Motor neuron (in vitro differentiated cells): ENCODE measurements around the gene SSX4B. TPM values are rescaled to one million over a fixed set of nuclear protein-coding genes. Genes with fewer than 3 reads are reported as not detected.
A peak's percentile ranks its signal among the peaks of the same experiment; 100 is the strongest.
"Not testable (repeated sequence)": the region's sequence is repeated elsewhere in the genome, so short reads cannot be mapped to it uniquely, and the experiment has no call there.

Experiments
- ATAC-seq, 8 experiments: fragments of 200-7000 bp; cut with Tn5 transposase; replicated peaks in 6 of 8; 2 replicates each; pipeline ENCODE4 v1.8.0; 2021; ENCODE audit warnings: mild to moderate bottlenecking in 8 of 8, moderate library complexity in 8 of 8
- H3K27ac ChIP-seq, 2 donors: fragments of 250-450 bp; sonication (Bioruptor Pico); 2 replicates each; pipeline ENCODE4 v1.9.0; 2021; ENCODE audit warnings: antibody characterized with exemption in 2 of 2, mild to moderate bottlenecking in 2 of 2, moderate library complexity in 1 of 2
- H3K4me1 ChIP-seq, 2 donors: fragments of 250-450 bp; sonication (Bioruptor Pico); replicated peaks in 1 of 2; 2 replicates each; pipeline ENCODE4 v1.6.1; 2021; ENCODE audit warnings: antibody characterized with exemption in 2 of 2, mild to moderate bottlenecking in 2 of 2, moderate library complexity in 1 of 2
- H3K4me3 ChIP-seq, 5 donors: fragments of 250-450 bp; sonication (Bioruptor Pico); 2 replicates each; pipeline ENCODE4 v1.9.0; 2021; ENCODE audit warnings: antibody characterized with exemption in 5 of 5, mild to moderate bottlenecking in 5 of 5, moderate library complexity in 4 of 5
- WGBS, 10 experiments: fragments of 450-650 bp; shearing (Covaris generic); methylation state at CpG; one replicate each; pipeline ENCODE4 v1.0.0; 2022; 5-methylcytosine and 5-hydroxymethylcytosine counted together
- in situ Hi-C, 9 experiments: fragments of 400-800 bp; cut with MboI; loops; one replicate each; pipeline ENCODE4 v1.15.0; 2021; ENCODE audit warnings: low sequenced_read_pairs in 9 of 9, low pct_unique_long_range_greater_than_20kb in 2 of 9; ENCODE audit not compliant: unreplicated experiment in 9 of 9
- total RNA-seq, 8 experiments: library from RNA; unstranded; fragments of 300-600 nt; gene quantifications; 2 replicates each; pipeline versions ENCODE4 v1.2.3 to v1.2.4, GENCODE V29; 2022

The SSX4B gene
- total RNA-seq, 8 experiments from 2014 or later: 0.33 TPM; not detected in 7

DNA sequence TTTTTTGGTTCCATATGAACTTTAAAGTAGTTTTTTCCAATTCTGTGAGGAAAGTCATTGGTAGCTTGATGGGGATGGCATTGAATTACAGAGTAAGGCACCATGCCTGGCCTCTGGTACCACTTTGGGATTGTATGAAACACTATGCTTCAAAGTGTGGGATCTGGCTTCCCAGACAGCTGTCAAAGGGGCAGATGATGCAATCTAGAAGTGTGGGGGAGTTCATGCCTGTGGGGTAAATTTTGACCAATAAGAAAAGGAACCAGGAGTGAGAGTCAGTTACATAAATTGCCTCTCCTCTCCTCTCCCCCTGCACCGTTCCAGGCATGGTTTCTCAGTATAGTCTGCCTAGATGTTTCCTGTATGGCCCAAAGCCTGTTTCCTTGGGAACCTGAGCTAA lies 13.9 kb downstream of the SSX4B start:
- no CpG with 5 or more reads among the region's 1 CpG for WGBS, 10 experiments
- in situ Hi-C loops, ATAC-seq, H3K27ac ChIP-seq, H3K4me1 ChIP-seq, H3K4me3 ChIP-seq: not testable (repeated sequence)

DNA sequence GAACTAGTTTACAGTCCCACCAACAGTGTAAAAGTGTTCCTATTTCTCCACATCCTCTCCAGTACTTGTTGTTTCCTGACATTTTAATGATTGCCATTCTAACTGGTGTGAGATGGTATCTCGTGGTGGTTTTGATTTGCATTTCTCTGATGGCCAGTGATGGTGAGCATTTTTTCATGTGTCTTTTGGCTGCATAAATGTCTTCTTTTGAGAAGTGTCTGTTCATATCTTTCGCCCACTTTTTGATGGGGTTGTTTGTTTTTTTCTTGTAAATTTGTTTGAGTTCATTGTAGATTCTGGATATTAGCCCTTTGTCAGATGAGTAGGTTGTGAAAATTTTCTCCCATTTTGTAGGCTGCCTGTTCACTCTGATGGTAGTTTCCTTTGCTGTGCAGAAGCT lies 14.8 kb downstream of the SSX4B start:
- ATAC-seq, in situ Hi-C loops, H3K4me1 ChIP-seq, H3K4me3 ChIP-seq, H3K27ac ChIP-seq: not testable (repeated sequence)
- WGBS, 10 experiments: no CpG with 5 or more reads among the region's 2 CpGs

DNA sequence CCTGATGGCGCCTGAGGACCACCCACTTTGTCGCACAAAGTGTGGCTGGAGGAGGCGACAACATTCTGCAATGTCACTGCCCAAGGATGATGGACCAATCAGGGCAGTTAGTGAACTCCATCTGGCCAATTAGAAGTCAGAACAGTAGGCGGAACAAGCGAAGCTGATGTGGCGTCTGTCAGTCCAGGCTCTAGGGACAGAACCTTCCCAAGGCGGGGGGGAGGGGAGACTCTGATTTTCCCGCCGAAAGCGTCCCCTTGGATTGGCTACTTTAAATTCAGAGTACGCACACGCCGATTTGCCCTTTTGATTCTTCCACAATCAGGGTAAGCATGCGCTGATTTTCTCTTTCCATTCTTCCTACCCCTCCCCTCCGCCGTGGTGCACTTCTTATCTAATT lies 28.5 kb downstream of the SSX4B start, which contains the start of gene SSX4:
TSS of gene SSX4 (plus strand) at position 301 of the 400 bp plus-strand sequence. CDS start 515 bp downstream, outside the sequence.
- H3K27ac ChIP-seq, in situ Hi-C loops, H3K4me3 ChIP-seq, ATAC-seq, H3K4me1 ChIP-seq: not testable (repeated sequence)
- WGBS, 10 experiments: no CpG with 5 or more reads among the region's 16 CpGs

DNA sequence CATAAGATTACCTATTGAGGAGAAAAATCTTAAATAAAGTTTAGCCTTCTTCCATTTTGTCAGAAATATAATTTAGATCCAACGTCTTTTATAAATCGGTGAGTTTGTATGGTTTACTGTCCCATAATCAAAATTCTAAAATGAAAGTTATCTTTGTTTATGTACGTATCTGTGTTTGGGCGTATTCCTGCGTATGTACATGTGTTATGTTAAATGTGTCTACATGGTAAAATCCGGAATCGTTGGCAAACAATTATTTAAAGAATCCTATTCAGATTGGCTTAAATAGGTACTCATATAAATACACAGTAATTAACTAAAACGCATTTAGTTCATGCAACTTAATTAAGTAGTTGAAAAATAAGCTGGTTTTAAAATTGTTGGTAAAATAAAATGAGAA lies 41.4 kb downstream of the SSX4B start:
- no CpG with 5 or more reads among the region's 8 CpGs for whole genome bisulfite sequencing, 10 experiments
- in situ Hi-C loops, H3K4me1 ChIP-seq, H3K27ac ChIP-seq, H3K4me3 ChIP-seq: not testable (repeated sequence)
- ATAC-seq: peak in 2 of 8 experiments; percentile 54 to 66

DNA sequence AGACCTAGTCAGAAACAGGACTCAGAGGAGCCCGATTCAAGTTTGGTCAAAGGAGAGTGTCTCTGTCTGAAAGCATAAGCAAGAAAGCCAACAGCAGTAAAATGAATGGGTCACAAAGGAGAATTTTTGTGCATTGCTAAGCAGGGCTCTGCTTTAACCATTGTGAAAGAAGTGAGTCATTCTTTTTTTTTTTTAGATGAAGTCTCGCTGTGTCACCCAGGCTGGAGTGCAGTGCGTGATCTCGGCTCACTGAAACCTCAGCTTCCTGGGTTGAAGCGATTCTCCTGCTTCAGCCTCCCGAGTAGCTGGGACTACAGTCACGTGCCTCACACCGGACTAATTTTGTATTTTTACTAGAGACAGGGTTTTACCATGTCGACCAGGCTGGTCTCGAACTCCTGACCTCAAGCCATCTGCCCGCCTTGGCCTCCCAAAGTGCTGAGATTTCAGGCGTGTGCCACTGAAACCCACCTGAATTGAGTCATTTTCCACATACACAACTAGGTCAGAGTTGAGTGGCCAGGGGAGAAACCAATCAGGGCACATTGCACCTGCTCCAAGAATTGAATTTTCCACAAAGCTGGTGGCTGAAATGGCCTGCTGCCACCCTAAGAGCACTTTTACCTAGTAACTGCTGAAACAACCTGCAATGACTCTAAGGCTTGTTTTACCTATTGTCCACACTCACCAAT lies 43.9 kb downstream of the SSX4B start:
- peak; percentile 44 to 95 (median 85) for ATAC-seq
- H3K4me3 ChIP-seq, H3K27ac ChIP-seq, in situ Hi-C loops, H3K4me1 ChIP-seq: not testable (repeated sequence)
- no CpG with 5 or more reads among the region's 12 CpGs for WGBS, 10 experiments

DNA sequence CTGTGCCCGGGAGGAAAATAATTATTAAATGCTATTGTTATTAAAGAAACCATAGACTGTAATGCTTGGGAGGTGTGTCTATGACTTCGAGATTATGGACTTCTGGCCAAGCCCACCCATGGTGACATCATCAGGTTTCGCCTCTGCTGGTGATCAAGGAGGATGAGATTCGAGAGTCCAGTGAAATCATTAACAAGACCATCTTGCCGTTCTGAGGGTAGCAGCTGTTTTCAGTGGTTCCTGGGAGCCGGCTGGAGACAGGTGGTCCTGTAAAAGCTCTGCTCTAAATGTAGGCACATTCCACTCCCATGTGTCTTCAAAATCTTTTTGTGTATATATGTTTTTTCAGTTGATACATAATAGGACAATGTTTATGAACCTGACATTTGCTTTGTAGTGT lies 52.5 kb downstream of the SSX4B start:
- not testable (repeated sequence) for ATAC-seq

DNA sequence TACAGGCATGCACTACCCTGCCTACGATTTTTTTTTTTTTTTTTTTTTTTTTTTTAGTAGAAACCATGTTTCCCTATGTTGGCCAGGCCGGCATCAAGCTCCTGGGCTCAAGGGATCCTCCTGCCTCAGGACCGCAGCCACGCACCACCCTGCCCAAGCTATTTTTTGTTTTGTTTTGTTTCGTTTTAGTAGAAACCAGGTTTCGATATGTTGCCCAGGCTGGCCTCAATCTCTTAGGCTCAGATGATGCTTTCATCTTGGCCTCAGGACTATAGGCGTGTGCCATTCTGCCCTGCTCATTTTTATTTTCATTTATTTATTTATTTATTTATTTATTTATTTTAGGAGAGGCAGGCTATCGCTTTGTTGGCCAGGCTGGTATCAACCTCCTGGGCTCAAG lies 54.1 kb downstream of the SSX4B start:
- Histone ChIP-seq H3K4me3 (no peak overlapping the region), H3K4me1 (no peaks in the 10 kb centered on the region), H3K27ac (no peak overlapping the region)
- ATAC-seq: no peak
- in situ Hi-C loops: no loop called here
- WGBS, 10 experiments: 40 to 100% (median 80%) methylated on average over 1 to 7 of the region's 8 CpGs; no CpG with 5 or more reads in 5 of the 10 experiments

More for the DNA sequence above, 52.5 kb downstream of the SSX4B start:
- H3K4me1 ChIP-seq, in situ Hi-C loops, H3K27ac ChIP-seq, H3K4me3 ChIP-seq: not testable (repeated sequence)
- WGBS, 10 experiments: 70% methylated on average over 2 of the region's 6 CpGs; no CpG with 5 or more reads in 9 of the 10 experiments

DNA sequence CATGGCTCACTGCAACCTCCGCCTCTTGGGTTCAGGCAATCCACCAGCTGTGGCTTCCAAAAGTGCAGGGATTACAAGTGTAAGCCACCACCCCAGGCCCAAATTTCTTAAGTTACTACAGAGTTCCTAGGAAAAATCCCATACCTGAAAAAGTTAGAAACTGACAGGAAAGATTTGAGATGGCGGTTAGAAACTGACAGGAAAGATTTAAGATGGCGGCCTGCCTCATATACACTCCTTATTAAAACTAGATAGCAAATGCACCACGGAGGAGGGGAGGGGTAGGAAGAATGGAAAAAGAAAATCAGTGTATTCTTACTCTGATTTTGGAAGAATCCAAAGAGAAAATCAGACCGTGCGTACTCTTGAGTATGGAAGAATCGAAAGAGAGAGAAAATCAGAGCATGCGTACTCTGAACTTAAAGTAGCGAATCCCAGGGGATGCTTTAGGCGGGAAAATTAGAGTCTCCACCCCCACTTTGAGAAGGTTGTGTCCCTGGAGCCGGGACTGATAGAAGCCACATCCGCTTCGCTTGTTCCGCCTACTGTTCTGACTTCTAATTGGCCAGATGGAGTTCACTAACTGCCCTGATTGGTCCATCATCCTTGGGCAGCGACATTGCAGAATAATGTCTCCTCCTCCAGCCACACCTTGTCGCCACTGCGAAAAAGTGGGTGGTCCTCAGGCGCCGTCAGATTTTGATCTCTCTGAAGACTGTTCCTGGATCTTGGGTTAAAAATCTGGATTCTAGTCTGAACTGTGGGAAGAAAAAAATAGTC lies 55.3 kb downstream of the SSX4B start, which contains the start of gene SSX3:
TSS of gene SSX3 (minus strand) at position 389 of the 780 bp plus-strand sequence. CDS start 1,454 bp downstream, outside the sequence.
- in situ Hi-C loops, H3K4me1 ChIP-seq, H3K4me3 ChIP-seq, ATAC-seq, H3K27ac ChIP-seq: not testable (repeated sequence)
- WGBS, 10 experiments: 45 to 100% (median 71%) methylated on average over 1 to 13 of the region's 19 CpGs; no CpG with 5 or more reads in 4 of the 10 experiments

Other genes with a start within 250 kb of the SSX4B start
- not detected for gene SSX5, start 215.2 kb downstream of the SSX4B start, total RNA-seq
- gene SSX1, start 156.6 kb downstream of the SSX4B start, total RNA-seq: not detected
- gene SSX3, start 55.3 kb downstream of the SSX4B start, total RNA-seq: under 1 TPM in 1 of 8 experiments, not detected in 7; 0.47 TPM
- gene SSX4, start 28.4 kb downstream of the SSX4B start, total RNA-seq: under 1 TPM in 1 of 8 experiments, not detected in 7; 0.33 TPM
- gene SLC38A5, start 58.3 kb upstream of the SSX4B start, total RNA-seq: 100 to 1,000 TPM in 2 of 8 experiments, 10 to 100 TPM in 1, 1 to 10 TPM in 4, under 1 TPM in 1; 0.27 to 169 (median 2.6) TPM
- 10 to 100 TPM; 29.8 to 52.9 (median 43.2) TPM for gene FTSJ1, start 64.2 kb upstream of the SSX4B start, total RNA-seq
- 10 to 100 TPM in 6 of 8 experiments, 1 to 10 TPM in 2; 7.7 to 19.5 (median 14.2) TPM for gene PORCN, start 97.0 kb upstream of the SSX4B start, total RNA-seq
- 100 to 1,000 TPM in 1 of 8 experiments, 10 to 100 TPM in 7; 28.3 to 121 (median 66.3) TPM for gene EBP, start 109.8 kb upstream of the SSX4B start, total RNA-seq
- gene TBC1D25, start 127.8 kb upstream of the SSX4B start, total RNA-seq: 10 to 100 TPM in 2 of 8 experiments, 1 to 10 TPM in 6; 4.7 to 11.1 (median 8.3) TPM
- gene RBM3, start 162.5 kb upstream of the SSX4B start, total RNA-seq: 100 to 1,000 TPM; 116 to 304 (median 185) TPM
- gene WDR13, start 185.5 kb upstream of the SSX4B start, total RNA-seq: 10 to 100 TPM; 42.3 to 65.7 (median 51.1) TPM